Measurements from ENCODE around the gene PLXDC1.

DNA sequence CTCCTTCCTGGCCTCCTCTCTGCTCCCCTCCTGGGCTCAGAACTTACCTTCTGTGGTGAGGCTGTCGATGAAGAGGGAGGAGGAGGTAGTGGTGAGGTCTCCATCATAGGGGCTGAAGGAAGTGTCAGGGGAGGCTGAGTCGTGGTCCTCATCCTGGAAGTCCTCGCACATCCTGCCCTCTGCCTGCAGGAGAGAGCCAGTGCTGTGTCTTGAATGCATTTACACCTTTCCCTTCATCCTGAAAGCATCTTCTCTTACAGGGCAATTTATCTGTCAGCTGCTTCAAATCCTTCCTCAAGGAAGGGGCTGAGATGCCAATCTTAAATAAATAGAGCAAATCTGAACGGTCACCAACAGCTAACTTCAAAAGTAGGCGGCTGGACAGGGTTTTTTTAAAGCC, 73.6 kb downstream of the PLXDC1 start:
- TF ChIP-seq POLR2AphosphoS5 (IDR thresholded peaks at IDR 0.05; ENCODE audit: low read depth, low read length) (no peak), POLR2A (IDR thresholded peaks at IDR 0.05; ENCODE audit: low read depth, low read length) (no peak)

Measured in GM12891 (cell line).